Spleen (tissue), 13 donors: ENCODE measurements around the gene LARP4B. TPM values are rescaled to one million over a fixed set of nuclear protein-coding genes. Genes with fewer than 3 reads are reported as not detected.

Source experiments
- DNase-seq: peaks from one replicate; pipeline ENCODE4 v3.0.0-alpha.2; 2020
- H3K27ac ChIP-seq, 8 donors: fragments of 200-600 bp; sonication (generic) in 7 of 8; 1 replicate in 4 of 8; 2 replicates in 4 of 8; pipeline versions ENCODE4 v1.5.0 to v1.8.0; 2016 to 2021; ENCODE audit warnings: inconsistent platforms in 4 of 8, mild to moderate bottlenecking in 4 of 8, moderate library complexity in 1 of 8
- H3K27me3 ChIP-seq, 7 donors: fragments of 200-600 bp; sonication (generic) in 6 of 7; replicated peaks in 1 of 7; 1 replicate in 4 of 7; 2 replicates in 3 of 7; pipeline versions ENCODE4 v1.5.0 to v1.8.0; 2016 to 2021; ENCODE audit warnings: inconsistent platforms in 3 of 7, mild to moderate bottlenecking in 1 of 7
- H3K36me3 ChIP-seq, 6 donors: fragments of 200-600 bp; sonication (generic) in 5 of 6; 1 replicate in 4 of 6; 2 replicates in 2 of 6; pipeline versions ENCODE4 v1.5.0 to v1.8.0; 2016 to 2021; ENCODE audit warnings: inconsistent platforms in 2 of 6
- H3K4me1 ChIP-seq, 6 donors: fragments of 200-600 bp; sonication (generic) in 5 of 6; 1 replicate in 3 of 6; 2 replicates in 3 of 6; pipeline versions ENCODE4 v1.5.0 to v1.8.0; 2016 to 2021; ENCODE audit warnings: inconsistent platforms in 3 of 6
- H3K4me3 ChIP-seq, 8 donors: fragments of 200-600 bp; sonication (generic) in 7 of 8; 1 replicate in 4 of 8; 2 replicates in 4 of 8; pipeline versions ENCODE4 v1.5.0 to v1.8.0; 2016 to 2021; ENCODE audit warnings: inconsistent platforms in 4 of 8, mild to moderate bottlenecking in 4 of 8, moderate library complexity in 2 of 8
- H3K9me3 ChIP-seq, 8 donors: fragments of 200-600 bp; sonication (generic) in 7 of 8; 1 replicate in 4 of 8; 2 replicates in 4 of 8; pipeline versions ENCODE4 v1.5.0 to v1.8.0; 2016 to 2021; ENCODE audit warnings: inconsistent platforms in 4 of 8
- POLR2A ChIP-seq, 3 donors: fragments of 450-650 bp; IDR thresholded peaks; one replicate each; pipeline ENCODE4 v1.5.1; 2017; ENCODE audit warnings: antibody characterized with exemption in 3 of 3, mild to moderate bottlenecking in 1 of 3
- POLR2AphosphoS5 ChIP-seq, 3 donors: sonication (generic); formaldehyde crosslinking; IDR thresholded peaks; one replicate each; pipeline ENCODE4 v1.5.1; 2017; ENCODE audit warnings: antibody characterized with exemption in 3 of 3
- WGBS, 5 donors: extraction: QIAGEN DNeasy Blood & Tissue Kit in 3 of 5; methylation state at CpG; one replicate each; pipeline versions ENCODE4 v1.1.5 to v1.1.7; 2013 to 2018; 5-methylcytosine and 5-hydroxymethylcytosine counted together
- intact Hi-C: fragments of 100-400 bp; cut with DNase I; formaldehyde crosslinking; loops from one replicate; pipeline ENCODE4 v1.15.0; 2023; ENCODE audit warnings: low total_unique reads
- long read RNA-seq, 2 donors: transcript quantifications; one replicate each; lab custom pipeline, GENCODE V29; 2026
- polyA plus RNA-seq, 3 donors: library from polyadenylated mRNA; stranded (reverse); fragments of 200-250 nt; gene quantifications; one replicate each; pipeline ENCODE4 v1.2.1, GENCODE V29; 2013
- total RNA-seq, 7 donors: library from RNA; depleted of rRNA in 3 of 7; stranded (reverse); fragments of >200 nt in 3 of 7; fragmentation: NEBNext Ultra II Directional in 4 of 7; extraction: Animal tissue kit (Norgen Biotek cat#: 25700) in 4 of 7; gene quantifications; one replicate each; pipeline versions ENCODE4 v1.1.0 to v1.2.1, GENCODE V29; 2016 to 2021
- TF ChIP-seq, protein P1 (sequence below), 11 experiments: fragments of 200-600 bp in 7 of 11; fragments of 450-650 bp in 4 of 11; sonication (generic) in 4 of 11; IDR thresholded peaks in 8 of 11; conservative IDR thresholded peaks in 3 of 11; 1 replicate in 7 of 11; 2 replicates in 4 of 11; pipeline versions ENCODE4 v1.4.0 to v1.8.0; 2016 to 2021; ENCODE audit warnings: antibody characterized with exemption in 11 of 11, inconsistent platforms in 4 of 11, mild to moderate bottlenecking in 1 of 11
- donor health status: healthy with polysubstance abuse.
- donor health status: DM: no; HTN: no; CAD: no; lungs with moderate emphysema.
- donor health status: DM: no; HTN: no; CAD: no.
- donor health status: Bipolar disorder and iron deficiency.
- donor health status: healthy.
- donor health status: DM: no; HTN: no; CAD: no.
- donor health status: DM: yes; HTN: yes; CAD: no.

The LARP4B gene
- total RNA-seq (100 to 1,000 TPM in 4 of 7 donors, 10 to 100 TPM in 3; 78.8 to 163 (median 105) TPM), polyA plus RNA-seq (10 to 100 TPM; 12.7 to 17.7 (median 14.3) TPM)
- long read RNA-seq, donor 1, full-length matches to known transcripts, result 5 of 48 reads
- long read RNA-seq, donor 1, partial matches to known transcripts, result 43 of 48 reads
- long read RNA-seq, donor 1, other reads (novel, unspliced or antisense), result 0 of 48 reads
- long read RNA-seq, donor 2, full-length matches to known transcripts, result 3 of 3 reads
- long read RNA-seq, donor 2, partial matches to known transcripts, result 0 of 3 reads
- long read RNA-seq, donor 2, other reads (novel, unspliced or antisense), result 0 of 3 reads

DNA sequence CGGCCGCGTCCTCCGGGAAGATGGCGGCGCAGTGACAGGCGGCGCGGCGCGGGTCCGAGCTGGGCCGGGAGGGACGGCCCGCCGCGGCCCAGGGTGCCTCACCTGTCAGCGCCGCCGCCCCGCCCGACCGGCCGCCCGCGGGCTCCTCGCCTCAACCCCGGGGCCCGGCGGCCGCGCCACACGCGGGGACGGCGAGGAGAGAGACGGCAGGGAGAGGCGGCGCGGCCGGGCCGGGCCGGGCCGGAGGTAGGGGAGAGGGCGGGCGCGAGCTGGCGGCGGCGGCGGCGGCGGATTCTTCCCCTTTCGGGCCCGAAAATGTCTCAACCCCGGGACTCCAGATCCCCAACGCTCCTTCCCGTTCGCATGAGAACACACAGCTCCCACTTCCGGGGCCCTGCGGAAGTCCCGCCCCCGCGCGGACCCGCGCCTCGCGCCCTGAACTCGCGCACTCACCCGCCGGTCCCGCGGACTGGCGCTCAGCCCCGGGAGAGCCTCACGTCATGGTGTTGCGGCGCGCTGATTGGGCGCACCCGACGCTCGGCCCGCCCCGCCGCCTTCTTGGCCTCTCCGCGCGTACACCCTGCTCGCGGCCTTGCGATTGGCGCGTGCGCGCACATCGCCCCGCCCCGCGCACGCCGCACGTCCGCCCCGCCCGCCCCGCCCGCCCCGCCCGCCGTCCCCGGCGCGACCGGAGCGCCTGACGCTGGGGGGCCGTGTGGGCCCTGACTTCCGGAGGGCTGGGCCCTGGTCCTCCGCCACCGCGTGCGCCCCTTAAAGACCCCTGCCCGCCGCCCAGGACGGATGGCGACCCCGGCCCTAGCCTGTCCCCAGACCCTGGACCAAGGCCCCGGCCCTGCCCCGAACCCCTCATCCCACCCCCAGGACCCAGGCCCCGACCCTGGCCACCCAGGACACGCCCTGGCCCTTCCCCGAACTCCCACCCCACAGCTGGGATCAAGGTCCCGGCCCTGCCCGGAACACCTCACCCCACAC lies at the start of gene LARP4B:
Gene LARP4B, minus strand, starts transcription at position 380 of the 993 bp plus-strand sequence. CDS start 45,984 bp downstream, outside the sequence.
- WGBS, 5 donors, result 0 to 1% (median 0%) methylated on average over 50 to 137 of the region's 137 CpGs
- TF ChIP-seq POLR2A (IDR thresholded peaks at IDR 0.05) (peak in 2 of 3 donors; percentile 15 to 41), POLR2AphosphoS5 (IDR thresholded peaks at IDR 0.05) (peak; percentile 89 to 95 (median 91))
- TF ChIP-seq, protein P1, sequence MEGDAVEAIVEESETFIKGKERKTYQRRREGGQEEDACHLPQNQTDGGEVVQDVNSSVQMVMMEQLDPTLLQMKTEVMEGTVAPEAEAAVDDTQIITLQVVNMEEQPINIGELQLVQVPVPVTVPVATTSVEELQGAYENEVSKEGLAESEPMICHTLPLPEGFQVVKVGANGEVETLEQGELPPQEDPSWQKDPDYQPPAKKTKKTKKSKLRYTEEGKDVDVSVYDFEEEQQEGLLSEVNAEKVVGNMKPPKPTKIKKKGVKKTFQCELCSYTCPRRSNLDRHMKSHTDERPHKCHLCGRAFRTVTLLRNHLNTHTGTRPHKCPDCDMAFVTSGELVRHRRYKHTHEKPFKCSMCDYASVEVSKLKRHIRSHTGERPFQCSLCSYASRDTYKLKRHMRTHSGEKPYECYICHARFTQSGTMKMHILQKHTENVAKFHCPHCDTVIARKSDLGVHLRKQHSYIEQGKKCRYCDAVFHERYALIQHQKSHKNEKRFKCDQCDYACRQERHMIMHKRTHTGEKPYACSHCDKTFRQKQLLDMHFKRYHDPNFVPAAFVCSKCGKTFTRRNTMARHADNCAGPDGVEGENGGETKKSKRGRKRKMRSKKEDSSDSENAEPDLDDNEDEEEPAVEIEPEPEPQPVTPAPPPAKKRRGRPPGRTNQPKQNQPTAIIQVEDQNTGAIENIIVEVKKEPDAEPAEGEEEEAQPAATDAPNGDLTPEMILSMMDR (IDR thresholded peaks at IDR 0.05 in 8 of 11, conservative IDR thresholded peaks at IDR 0.05 in 3 of 11), result no peak
- DNase-seq, result peak; percentile 99
- Histone ChIP-seq H3K4me3 (peak within 1 kb of the TSS; percentile 40 to 89 (median 61)), H3K27me3 (no peaks in the 10 kb centered on the region), H3K9me3 (no peaks in the 10 kb centered on the region), H3K4me1 (peaks cover 21 to 55% (median 40%) of the 10 kb centered on the region in 6 donors), H3K27ac (peak within 1 kb of the TSS; percentile 74 to 98 (median 94)), H3K36me3 (peaks cover 0 to 3% (median under 1%) of the 10 kb centered on the region in 6 donors)
- intact Hi-C loops, result loop anchor here (5.0 kb wide), 1 partner anchor 126 kb away; the partner anchor contains the start of gene WDR37

DNA sequence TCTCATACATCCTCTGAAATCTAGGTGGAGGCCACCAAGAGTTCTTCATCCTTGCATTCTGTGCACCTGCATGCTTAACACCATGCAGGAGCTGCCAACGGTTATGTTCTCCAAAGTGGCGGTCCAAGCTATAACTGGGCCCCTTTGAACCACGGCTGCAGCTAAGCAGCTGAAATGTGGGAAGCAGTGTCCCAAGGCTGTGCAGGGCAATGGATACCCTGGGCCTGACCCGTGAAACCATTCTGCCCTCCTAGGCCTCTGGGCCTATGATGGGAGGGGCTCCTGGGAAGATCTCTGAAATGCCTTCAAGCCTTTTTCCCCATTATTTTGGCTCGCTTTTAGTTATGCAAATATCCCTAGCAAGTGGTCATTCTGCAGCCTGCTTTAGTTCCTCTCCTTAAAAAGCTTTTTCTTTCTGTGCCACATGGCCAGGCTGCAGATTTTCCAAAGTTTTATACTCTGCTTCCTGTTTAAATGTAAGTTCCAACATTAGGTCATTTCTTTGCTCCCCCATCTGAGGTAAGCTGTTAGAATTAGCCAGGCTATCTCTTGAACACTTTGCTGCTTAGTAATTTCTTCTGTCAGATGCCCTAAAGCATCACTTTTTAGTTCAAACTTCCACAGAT lies 49.1 kb upstream of the LARP4B start:
- intact Hi-C loops, result no loop called here
- DNase-seq, result no peak

GRCh38 chr10:978826-979421 lies 47.4 kb upstream of the LARP4B start:
- peaks cover 0 to 43% (median 39%) of the 10 kb centered on the region in 8 donors for H3K9me3 ChIP-seq
- TF ChIP-seq POLR2A (IDR thresholded peaks at IDR 0.05), result no peak
- TF ChIP-seq, protein P1 (IDR thresholded peaks at IDR 0.05 in 8 of 11, conservative IDR thresholded peaks at IDR 0.05 in 3 of 11), result no peak
- no peak for TF ChIP-seq POLR2AphosphoS5 (IDR thresholded peaks at IDR 0.05)
- H3K27ac ChIP-seq, result no peak overlapping the region
- H3K4me1 ChIP-seq, result no peaks in the 10 kb centered on the region
- no peaks in the 10 kb centered on the region for H3K27me3 ChIP-seq
- H3K36me3 ChIP-seq, result peaks cover 0 to 10% (median 0%) of the 10 kb centered on the region in 6 donors
- intact Hi-C loops, result no loop called here
- no peak for DNase-seq
- H3K4me3 ChIP-seq, result no peak overlapping the region
- 82 to 100% (median 93%) methylated on average over 2 of the region's 2 CpGs for WGBS, 5 donors

More for the DNA sequence above, 49.1 kb upstream of the LARP4B start:
- no peak overlapping the region for H3K27ac ChIP-seq
- peaks cover 0 to 43% (median 39%) of the 10 kb centered on the region in 8 donors for H3K9me3 ChIP-seq
- no peaks in the 10 kb centered on the region for H3K27me3 ChIP-seq
- no peak overlapping the region for H3K4me3 ChIP-seq
- peaks cover 0 to 10% (median 0%) of the 10 kb centered on the region in 6 donors for H3K36me3 ChIP-seq
- TF ChIP-seq, protein P1 (IDR thresholded peaks at IDR 0.05 in 8 of 11, conservative IDR thresholded peaks at IDR 0.05 in 3 of 11), result no peak
- no peak for TF ChIP-seq POLR2A (IDR thresholded peaks at IDR 0.05)
- TF ChIP-seq POLR2AphosphoS5 (IDR thresholded peaks at IDR 0.05), result no peak
- 95 to 98% (median 96%) methylated on average over 5 of the region's 5 CpGs for WGBS, 5 donors
- no peaks in the 10 kb centered on the region for H3K4me1 ChIP-seq
